ENCODE measurements around the gene KLK7.
A peak's percentile ranks its signal among the peaks of the same experiment; 100 is the strongest.

Gene KLK7

DNA sequence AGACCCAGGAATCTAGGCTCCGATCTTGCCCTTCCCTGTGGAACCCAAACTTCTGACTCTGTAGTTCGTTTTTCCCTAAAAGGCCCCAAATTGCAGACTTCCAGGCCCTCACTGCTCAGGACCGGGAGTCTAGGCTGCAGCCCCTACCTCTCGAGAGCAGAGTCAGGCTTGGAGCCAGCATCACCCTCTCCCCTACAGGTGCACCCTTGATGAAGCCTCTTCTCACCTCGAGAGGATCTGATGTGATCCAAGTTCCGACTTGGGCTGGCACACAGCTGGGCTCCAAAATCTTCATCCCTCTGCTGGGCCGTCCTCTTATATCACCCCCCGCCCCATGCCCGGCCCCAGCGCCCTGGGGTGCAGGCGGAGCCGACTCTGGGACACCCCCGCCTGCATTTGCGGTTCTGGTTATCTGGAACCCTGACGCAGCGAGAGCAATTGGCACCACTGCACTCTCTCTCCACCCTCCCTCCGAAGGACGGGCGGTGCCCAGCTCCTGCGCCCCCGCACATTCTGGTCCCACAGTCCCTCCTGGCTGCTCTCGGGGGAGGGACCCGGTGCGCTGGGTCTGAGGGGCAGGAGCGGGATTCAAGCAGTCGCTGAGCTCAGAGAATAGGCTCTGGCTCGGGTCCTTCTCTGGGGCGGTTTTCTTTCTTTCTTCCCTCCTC is at the start of gene KLK7:
Gene KLK7, minus strand, starts transcription at position 293 of the 668 bp plus-strand sequence. CDS start 1,518 bp downstream, outside the sequence.
- DNase-seq = no peak

DNA sequence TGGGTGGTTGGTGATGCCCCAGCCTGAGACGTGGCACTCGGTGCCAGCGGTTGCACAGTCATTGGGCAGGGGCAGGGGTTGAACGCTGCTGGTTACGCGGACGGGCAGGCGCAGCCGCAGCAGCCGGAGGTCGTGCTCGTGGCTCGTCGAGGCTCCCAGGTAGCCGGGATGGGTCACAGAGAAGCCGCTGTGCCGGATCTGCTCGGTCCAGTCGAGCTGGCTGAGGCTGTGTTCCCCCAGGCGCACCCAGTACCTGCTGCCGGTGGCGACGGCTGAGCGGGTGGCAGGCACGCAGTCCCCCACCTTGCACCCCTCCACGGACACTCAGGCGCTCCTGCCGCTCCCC is 48.1 kb upstream of the KLK7 start:
- no peak for DNase-seq

DNA sequence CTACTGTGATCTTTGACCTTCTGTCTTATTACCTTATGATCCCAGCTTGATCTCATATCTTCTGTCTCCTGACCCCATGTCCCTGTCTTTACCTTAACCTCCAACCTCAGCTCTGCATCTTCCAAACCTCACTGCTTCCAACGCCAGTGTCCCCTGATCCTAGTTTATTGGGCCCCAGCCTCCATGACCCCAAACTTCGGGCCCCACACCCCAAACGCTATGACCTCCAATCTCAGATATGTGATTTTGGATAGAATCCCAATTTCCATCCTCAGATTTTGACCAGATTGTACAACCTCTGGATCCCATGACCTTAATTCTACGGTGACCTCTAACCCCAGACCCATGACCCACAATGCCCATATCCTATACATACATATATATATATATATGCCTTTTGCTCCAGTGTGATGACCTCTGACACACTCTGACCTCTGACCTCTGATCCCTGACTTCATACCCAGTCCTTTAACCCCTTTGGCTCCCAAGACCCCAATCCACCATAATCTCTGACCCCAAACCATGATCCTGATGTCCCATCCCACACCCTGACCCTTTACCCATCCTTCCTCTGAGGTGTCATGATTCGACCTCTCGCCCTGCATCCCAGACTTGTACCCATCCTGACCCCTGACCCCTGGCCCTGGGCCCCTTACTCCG is 47.6 kb upstream of the KLK7 start:
- DNase-seq = no peak

- no peak for DNase-seq
Measured at GRCh38 chr19:51030631-51031030, 46.9 kb upstream of the KLK7 start.

GRCh38 chr19:51029718-51030117 is 46.0 kb upstream of the KLK7 start:
- no peak for DNase-seq

DNA sequence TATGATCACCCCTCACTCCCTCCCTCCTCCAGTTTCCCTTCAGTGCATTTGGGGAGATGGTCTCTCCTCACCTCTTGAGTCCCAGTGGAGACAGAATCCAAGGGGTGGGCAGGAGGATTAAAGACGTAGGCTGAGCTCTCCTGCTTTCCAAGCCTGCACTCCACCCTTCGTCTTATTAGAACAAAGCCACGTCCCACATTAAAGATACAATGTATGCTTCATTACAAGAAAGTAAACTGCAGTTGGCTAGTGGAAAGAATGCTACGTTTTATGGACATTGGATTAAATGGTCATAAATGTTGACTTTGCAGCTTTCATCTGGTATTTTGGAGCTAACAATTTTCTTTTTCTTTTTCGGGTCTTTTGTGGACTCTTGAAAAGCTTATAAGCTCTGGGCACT is 44.2 kb upstream of the KLK7 start:
- DNase-seq = no peak

DNA sequence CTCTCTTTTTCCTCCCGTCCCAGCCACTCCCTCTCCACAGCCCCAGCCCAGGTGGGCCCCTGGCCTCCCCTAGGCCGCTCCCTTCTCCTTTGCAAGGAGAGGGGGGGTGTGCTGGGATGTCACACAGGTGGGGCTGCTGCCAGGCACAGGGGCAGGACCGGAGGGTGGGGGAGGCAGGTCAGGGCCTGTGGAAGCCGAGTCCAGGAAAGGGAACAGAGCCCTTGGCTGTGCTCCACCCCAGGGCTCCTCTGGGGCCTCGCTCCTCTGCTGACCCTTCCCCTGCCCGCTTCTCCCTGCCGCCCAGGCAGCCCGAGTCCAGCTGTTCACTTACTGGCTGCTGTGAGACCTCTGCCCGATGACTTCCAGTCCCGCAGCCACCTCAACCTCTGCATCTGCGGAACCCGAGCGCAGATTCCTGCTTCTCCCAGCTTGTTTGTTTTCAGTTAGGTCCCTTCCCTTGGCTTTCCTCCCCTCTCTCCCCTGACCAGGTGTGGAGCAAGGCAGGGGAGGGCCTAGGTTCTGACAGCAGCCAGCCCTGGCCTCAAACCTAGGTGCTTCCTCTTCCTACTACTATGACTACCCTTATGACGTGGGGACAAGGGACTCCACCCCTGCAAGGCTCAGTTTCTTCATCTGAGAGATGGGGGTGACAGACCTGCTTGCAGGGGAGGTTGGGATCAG is 43.5 kb upstream of the KLK7 start:
- no peak for DNase-seq

GRCh38 chr19:51026554-51026831 is 42.8 kb upstream of the KLK7 start, which contains the start of gene KLK11:
Gene KLK11, minus strand, starts transcription at chr19:51026616. Its CDS starts 985 bp downstream, at chr19:51025631.
- no peak for DNase-seq

DNA sequence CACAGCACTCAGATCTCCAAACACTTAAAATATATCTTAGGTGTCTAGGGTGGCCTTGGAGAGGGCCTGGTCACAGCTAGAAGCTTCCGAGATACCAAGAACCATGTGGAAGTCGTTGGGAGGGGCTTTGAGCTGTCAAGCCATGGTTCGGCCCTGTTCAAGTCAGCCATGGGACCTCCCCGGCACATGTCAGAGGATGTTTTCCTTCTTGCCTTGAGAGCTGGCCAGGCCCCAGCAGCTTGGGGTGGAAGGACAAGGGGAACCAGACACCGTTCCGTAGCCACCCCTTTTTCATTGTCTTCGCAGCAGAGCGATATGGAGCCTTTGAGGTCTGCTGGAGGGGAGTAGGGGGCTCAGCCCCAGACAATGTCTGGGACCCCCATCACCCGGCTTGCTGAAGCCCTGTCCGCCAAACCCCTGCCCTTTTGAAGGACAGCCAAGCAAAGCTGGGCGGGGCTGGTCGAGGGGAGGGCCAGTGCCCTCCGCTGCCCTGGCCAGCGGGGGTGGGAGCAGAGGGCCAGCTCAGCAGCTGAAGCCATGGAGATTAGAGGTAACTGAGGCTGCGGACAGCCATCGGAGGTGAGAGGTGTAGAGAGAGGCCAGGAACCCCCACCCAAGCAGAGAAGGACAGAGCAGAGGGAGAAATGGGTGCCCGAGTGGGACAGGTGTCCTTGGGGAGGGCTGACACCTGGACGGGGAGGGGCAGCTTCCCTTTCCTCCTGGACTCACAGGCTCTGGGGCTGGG is 42.3 kb upstream of the KLK7 start:
- DNase-seq = no peak

DNA sequence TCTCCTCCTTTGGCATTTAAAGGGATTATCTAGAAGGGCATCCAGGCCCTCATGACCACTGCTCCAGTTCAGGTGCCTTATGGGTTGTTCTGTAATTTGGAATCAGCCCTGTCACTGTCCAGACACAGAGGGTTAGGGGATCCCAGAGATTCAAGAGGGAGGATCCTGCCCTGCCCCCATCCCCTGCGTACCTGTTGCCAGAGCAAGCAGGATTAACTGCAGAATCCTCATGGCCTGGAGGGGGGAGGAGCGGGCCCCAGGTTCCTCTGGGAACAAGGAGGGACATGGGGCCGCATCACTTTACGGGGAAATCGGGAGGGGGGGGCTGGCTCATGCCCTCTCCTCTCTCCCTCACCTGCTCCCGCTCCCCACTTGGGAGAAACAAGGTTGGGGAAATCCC is 41.7 kb upstream of the KLK7 start:
- DNase-seq = no peak

DNA sequence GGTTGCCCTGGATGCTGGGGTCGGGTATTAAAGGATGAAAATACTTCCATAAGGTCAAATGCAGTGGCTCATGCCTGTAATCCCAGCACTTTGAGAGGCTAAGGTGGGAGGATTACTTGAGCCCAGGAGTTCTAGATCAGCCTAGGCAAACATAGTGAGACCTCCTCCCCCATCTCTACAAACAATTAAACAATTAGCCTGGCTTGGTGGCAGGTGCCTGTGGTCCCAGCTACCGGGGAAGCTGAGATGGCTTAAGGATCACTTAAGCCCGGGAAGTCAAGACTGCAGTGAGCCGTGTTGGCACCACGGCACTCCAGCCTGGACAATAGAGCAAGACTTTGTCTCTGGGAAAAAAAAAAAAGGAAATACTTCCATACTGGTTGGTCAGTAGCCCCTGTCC is 41.2 kb upstream of the KLK7 start:
- no peak for DNase-seq

DNA sequence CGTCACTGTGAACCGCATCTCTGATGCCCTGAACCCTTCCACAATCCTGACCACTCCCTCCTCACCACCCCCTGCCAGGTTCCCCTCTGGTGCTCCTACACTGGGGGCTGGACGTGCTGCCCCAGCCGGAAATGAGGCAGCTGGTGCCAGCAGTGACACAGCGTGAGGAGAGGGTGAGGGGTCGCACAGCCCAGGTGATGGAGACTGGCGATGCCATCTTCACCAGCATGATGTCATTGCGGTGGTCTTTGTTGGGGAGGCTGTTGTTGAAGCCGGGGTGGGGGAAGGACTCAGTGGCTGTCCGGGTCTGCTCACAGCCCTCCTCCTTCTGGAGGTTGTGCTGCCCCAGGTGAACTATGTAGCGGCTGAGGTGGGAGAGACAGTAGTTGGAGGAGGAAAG is 40.2 kb upstream of the KLK7 start:
- DNase-seq = no peak

GRCh38 chr19:51022526-51022925 is 38.8 kb upstream of the KLK7 start:
- DNase-seq = no peak

GRCh38 chr19:51020988-51021651 is 37.4 kb upstream of the KLK7 start:
- no peak for DNase-seq

DNA sequence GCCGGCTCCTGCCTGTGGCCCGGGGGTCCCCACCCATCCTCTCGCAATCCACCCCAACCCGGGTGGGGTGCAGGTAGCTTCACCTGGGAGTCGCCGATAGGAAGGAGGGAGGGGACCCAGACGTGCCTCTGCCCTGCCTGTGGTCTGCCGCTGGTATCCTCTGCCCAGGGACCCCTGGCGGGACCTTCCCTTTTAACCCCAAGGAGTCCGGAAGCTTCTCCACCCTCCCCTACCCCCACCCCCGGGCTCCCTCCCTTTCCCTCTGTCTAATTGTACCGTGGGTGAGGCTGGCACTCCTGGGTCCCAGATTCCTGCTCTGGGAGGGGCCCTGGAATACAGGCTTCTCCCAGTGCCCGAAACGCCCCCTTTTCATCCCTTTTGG is 35.8 kb upstream of the KLK7 start, which contains the start of gene KLK10:
Gene KLK10, minus strand, starts transcription at position 166 of the 382 bp plus-strand sequence. CDS start 579 bp downstream, outside the sequence.
- DNase-seq = no peak

- DNase-seq = no peak
Measured at GRCh38 chr19:51018745-51019543, 35.2 kb upstream of the KLK7 start.

GRCh38 chr19:51016798-51017683 is 33.3 kb upstream of the KLK7 start:
- DNase-seq = peak; percentile 37

DNA sequence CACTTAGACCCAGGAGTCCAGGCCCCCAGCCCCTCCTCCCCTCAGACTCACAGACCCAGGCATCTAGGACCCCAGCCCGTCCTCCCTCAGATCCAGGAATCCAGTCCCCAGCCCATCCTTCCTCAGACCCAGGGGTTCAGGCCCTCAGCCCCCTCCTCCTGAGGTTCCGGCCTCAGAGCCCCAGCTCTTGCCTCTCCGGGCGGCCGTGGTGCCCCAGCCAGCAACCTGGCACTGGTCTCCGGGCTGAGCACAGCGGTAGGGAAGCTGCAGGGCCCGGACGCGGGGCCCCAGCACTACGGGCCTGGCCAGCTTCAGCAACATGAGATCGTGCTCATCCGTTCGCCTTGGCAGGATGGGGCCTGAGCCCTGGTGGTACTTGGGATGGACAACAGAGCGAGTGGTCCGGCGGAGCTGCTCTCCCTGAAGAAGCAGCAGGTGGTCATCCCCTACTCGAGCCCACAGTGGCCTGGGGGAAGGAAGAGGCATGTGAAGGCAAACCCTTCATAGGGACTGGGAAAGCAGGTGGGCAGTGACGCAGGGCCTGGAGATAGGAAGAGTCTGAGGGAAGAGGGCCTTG is 32.1 kb upstream of the KLK7 start:
- no peak for DNase-seq

DNA sequence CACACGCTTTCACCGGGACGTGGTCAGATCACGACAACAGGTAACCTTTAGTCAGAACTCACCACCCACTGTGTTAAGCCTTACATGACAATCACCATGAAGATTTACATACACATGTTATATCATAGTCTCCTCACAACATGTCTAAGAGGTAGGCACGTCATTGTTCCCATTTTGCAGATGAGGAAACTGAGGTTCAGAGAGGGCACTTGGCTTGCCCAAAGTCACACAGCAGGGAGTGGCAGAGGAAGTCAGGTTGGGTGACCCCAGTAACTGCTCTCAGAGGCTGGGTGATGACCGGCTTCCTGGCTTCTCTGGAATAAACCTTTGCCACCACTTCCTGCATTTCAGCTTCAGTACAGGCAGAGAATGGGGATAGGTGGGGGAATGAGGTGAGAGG is 30.5 kb upstream of the KLK7 start:
- no peak for DNase-seq

DNA sequence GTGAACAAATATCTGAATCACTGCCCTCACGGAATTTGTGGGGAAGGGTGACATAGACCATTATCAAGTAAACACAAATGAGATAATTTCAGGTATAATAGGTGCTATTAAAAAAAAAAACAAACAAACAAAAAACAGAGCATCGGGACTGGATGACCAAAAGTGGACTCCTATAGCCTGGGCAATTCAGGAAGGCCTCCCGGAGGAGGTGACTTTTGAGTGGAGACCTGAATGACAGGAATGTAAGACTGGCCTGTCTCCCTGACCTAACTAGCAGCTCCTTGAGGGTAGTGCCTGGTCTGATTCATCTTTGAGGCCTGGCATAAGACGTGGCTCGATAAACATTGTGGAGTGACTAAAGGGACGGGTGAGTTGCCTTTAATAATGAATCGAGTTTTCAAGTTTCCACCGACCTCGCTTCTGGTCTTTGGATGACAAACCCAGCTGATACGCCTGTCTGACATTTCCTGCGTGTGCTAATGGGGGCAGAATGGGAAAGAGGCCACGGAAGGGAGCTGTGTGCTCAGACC is 29.0 kb upstream of the KLK7 start:
- no peak for DNase-seq

Data from activated CD4-positive, alpha-beta T cell treated with anti-CD3 and anti-CD28 coated beads, Interleukin-2, amount 50 U/mL, for 1 hour (primary cell).